Erythroblast (primary cell): Measurements from ENCODE around the gene LIN28A.

Source experiments
- GATA1 ChIP-seq: IDR thresholded peaks from 2 replicates; pipeline ENCODE4 v1.6.1; 2011; ENCODE audit warnings: low read depth, mild to moderate bottlenecking, control low read depth, low read length, moderate library complexity
- POLR2A ChIP-seq: IDR thresholded peaks from 2 replicates; pipeline ENCODE4 v1.6.1; 2011; ENCODE audit warnings: mild to moderate bottlenecking, low read length

- TF ChIP-seq POLR2A (no peak), GATA1 (no peak)
Measured at GRCh38 chr1:26375081-26375480, 35.5 kb upstream of the LIN28A start.
